ENCODE data around the gene BCAS1.

Gene BCAS1

DNA sequence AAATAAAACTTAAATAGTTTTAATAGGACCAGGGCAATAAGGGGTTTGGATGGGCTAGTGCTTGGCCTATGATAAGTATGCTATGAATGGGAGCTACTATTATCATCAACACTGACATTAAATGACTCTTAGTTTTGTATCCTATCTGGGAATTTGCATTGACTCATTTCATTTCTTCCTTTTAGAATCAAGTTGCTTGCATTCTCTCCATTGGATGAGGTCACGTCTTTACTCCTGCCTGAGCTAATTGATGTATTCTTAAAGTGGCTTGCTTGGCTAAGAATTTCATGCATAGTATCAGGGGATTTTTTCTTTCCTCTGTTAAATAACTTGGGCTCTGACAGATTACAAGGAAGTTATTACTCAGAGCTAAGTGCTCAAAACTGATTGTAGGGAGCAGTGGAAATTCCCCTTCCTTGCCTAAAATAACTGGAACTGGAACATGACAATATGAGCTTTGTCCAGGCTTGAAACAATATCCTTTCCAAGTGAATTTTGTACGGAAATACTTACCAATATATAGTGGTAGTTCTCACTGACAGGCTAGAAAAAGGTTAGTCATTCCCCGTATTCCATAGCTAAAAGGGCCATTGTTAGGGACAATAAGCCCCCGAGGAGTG, 169.9 kb downstream of the BCAS1 start:
- DNase-seq = no peak

DNA sequence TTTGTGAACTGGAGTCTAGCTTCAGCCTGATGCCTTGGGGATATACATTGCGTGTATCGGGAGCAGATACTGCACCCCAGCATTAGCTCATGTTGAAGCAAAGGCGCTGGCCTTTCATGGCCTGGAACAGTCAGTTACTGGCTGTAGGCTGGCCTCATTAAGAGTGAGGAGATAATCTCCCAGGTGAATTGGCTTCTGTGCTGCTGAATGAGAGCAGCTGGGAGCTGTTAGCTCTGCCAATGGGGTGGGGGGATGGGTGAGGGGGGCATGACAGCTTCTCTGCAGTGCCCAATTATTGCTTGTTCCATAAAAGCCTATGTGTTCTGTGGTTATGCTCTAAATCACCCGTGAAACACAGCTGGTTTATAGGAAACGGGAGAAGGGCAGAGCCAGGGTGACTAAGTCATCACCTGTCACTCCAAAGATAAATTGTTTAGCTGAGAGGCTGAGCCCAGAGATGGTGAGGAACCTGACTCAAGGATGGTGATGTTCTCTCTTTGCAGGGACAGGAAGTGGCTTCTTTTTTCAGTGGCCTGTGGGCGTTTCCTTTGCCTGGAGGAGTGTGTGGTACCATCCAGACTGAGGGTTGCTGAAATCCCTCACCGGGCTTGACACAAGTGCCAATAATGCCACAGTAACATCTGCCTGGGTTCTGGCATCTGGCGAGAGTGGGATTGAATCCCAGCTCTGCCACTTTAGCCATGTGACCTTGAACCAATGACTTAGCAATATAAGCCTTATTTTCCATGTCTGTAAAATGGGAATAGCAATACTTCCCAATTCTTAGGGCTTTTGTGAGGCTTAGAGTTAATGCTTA, 170.8 kb downstream of the BCAS1 start:
- peak; percentile 48 for DNase-seq

DNA sequence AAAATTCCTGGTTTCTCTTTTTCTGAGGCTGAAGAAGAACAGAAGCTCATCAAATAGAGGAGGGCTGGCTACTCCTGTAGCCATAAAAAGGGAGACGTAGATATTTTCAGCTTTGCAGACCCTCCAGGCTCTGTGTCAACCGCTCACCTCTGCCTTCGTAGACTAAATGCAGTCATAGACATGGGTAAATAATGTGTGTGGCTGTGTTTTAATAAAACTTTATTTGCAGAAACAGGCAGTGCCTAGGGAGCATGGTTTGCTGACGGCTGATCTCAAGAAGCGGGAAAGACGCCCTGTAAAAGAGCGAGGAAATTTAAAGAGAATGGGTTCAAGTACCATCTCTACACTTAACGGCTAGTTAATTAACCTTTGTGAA, 171.8 kb downstream of the BCAS1 start:
- no peak for DNase-seq

DNA sequence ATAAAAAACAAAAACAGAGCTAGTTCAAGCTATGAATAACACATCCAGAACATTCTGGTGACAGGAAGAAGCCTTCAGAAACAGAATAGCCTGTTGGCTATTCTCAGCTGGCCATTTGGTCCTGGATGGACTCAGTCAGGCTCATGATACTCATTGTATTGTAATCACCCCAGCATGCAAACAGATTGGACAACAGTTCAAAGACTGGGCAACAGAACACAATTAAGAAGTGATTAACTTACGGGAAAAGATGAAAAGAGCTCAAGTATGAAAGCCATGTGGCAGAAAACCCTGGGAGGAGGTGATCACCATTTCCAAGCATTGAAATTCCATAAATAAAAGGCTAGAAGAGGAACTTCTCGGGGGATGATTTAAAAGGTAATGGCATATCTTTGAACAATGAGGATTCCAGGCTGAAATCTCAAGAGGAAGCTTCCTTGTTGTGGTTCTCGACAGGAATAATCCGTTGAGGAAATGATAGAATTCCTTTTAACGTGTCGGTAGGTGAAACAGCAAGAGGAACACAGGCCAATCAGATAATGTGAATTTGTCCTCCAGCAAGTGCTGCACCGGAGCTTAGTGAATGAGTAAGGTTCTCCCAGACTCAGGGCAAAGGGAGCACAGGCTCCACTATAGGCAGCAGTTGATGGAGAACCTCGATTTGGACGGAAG, 172.4 kb downstream of the BCAS1 start:
- no peak for DNase-seq

DNA sequence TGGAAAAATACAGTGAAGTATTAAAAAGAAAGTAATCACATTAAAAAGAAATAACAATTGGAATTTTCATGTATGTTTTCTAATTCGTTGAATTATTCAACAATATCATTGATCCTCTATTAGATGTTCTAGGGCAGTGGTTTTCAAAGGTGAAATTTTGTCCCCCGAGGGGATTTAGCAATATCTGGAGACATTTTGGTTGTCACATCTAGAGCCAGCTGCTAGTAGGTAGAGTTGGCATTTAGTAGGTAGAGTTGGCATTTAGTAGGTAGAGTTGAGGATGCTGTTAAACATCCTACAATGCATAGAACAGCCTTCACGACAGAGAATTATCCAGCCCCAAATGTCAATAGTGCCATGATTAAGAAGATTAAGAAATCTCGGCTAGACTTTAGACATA, 173.7 kb downstream of the BCAS1 start:
- no peak for DNase-seq

DNA sequence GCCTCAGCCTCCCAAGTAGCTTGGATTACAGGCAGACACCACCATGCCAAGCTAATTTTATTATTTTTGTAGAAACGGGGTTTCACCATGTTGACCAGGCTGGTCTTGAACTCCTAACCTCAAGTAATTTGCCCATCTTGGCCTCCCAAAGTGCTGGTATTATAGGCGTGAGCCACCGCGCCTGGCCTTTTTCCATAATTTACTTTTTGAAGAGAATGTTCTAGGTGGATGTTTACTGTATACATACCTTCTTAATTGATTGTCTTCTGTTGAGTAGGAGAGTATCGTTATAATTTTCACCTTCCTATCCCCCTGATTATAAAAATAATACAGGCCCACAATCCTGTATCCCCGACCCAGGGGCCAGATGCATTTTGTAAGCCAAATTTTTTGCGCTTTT, 174.4 kb downstream of the BCAS1 start:
- DNase-seq = no peak

DNA sequence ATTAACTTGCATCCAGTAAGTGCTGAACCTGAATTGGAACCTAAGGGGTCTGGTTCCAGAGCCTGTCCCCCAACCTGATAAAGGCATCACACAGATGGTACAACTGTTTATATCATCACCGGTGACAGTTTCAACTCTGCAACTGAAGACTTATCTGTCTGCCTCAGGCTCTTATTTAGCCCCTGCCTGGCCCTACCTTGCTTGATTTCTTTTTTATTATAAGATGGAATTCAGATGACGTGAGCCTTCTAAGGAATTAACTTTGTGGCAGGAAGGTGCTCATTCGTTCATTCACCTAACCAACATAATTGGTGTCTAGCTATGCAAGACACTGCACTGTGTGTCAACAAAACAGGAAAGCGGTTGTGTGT, 175.0 kb downstream of the BCAS1 start:
- DNase-seq = no peak

DNA sequence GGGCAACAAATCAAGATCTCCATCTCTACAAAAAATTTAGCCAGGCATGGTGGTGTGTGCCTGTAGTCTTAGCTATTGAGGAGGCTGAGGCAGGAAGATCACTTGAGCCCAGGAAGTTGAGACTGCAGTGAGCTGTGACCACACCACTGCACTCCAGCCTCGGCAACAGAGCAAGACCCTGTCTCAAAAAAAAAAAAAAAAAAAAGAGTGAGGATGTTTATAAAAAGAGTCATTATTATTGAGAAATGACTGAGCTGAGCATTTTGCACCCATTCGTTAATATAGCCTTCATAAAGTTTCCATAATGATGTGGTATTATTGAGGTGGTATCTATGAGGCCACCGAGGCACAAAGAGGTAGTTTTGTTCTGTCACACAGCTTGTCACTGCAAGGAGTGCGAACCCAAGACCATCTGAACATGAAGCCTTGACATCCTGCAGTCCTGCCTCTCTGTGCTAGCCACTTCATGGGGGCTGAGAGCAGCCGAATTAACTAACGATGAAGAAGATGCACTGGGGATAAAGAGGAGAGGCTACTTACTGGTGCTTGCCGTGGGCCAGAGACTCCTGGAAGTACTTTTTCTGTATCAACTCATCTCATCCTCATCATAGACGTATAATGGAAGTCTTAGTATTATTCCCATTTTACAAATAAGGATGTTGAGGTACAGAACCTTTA, 175.5 kb downstream of the BCAS1 start:
- DNase-seq = no peak

Measured in activated CD4-positive, alpha-beta T cell treated with anti-CD3 and anti-CD28 coated beads, Interleukin-2, amount 50 U/mL, for 1 hour (primary cell).